Chondrocyte (in vitro differentiated cells): ENCODE results near the gene CAP2. TPM values are rescaled to one million over a fixed set of nuclear protein-coding genes. Genes with fewer than 3 reads are reported as not detected.
"Not testable (repeated sequence)": the region's sequence is repeated elsewhere in the genome, so short reads cannot be mapped to it uniquely, and the experiment has no call there.

Source experiments
- DNase-seq: peaks from one replicate; pipeline ENCODE4 v3.0.0; 2021; ENCODE audit warnings: mixed read lengths, low spot score
- H3K27ac Mint-ChIP-seq: one replicate; pipeline ENCODE4 v1.8.0; 2021; ENCODE audit warnings: mild to moderate bottlenecking, moderate library complexity, mixed read lengths; ENCODE audit not compliant: unreplicated experiment
- H3K27me3 Mint-ChIP-seq: 2 replicates; pipeline ENCODE4 v1.8.0; 2021; ENCODE audit warnings: low read depth, mixed read lengths
- H3K36me3 Mint-ChIP-seq: 2 replicates; pipeline ENCODE4 v1.8.0; 2021; ENCODE audit warnings: low read depth, mixed read lengths
- H3K4me1 Mint-ChIP-seq: 2 replicates; pipeline ENCODE4 v1.8.0; 2021; ENCODE audit warnings: low read depth, mild to moderate bottlenecking, mixed read lengths
- H3K4me3 Mint-ChIP-seq: one replicate; pipeline ENCODE4 v1.8.0; 2021; ENCODE audit warnings: mild to moderate bottlenecking, moderate library complexity, mixed read lengths; ENCODE audit not compliant: unreplicated experiment
- H3K9me3 Mint-ChIP-seq: 2 replicates; pipeline ENCODE4 v1.8.0; 2021; ENCODE audit warnings: low read depth, mixed read lengths
- total RNA-seq: library from RNA; stranded (reverse); gene quantifications from 3 replicates; pipeline ENCODE4 v1.2.1, GENCODE V29; 2021
- TF ChIP-seq, protein P1 (sequence below): fragments of 200-600 bp; sonication (generic); IDR thresholded peaks from 2 replicates; pipeline ENCODE4 v1.5.0; 2021; ENCODE audit warnings: antibody characterized with exemption, mild to moderate bottlenecking, moderate library complexity

Gene CAP2
- total RNA-seq, 1 donor from 2014 or later = 90.4 TPM

GRCh38 chr6:17396256-17396655, 2.9 kb downstream of the CAP2 start:
- H3K27me3 Mint-ChIP-seq = no peaks in the 10 kb centered on the region
- TF ChIP-seq, protein P1, sequence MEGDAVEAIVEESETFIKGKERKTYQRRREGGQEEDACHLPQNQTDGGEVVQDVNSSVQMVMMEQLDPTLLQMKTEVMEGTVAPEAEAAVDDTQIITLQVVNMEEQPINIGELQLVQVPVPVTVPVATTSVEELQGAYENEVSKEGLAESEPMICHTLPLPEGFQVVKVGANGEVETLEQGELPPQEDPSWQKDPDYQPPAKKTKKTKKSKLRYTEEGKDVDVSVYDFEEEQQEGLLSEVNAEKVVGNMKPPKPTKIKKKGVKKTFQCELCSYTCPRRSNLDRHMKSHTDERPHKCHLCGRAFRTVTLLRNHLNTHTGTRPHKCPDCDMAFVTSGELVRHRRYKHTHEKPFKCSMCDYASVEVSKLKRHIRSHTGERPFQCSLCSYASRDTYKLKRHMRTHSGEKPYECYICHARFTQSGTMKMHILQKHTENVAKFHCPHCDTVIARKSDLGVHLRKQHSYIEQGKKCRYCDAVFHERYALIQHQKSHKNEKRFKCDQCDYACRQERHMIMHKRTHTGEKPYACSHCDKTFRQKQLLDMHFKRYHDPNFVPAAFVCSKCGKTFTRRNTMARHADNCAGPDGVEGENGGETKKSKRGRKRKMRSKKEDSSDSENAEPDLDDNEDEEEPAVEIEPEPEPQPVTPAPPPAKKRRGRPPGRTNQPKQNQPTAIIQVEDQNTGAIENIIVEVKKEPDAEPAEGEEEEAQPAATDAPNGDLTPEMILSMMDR = no peak
- H3K36me3 Mint-ChIP-seq = peaks cover 9% of the 10 kb centered on the region
- H3K9me3 Mint-ChIP-seq = peaks cover 5% of the 10 kb centered on the region
- H3K27ac Mint-ChIP-seq = peak overlapping the region; percentile 38
- peaks cover 51% of the 10 kb centered on the region for H3K4me1 Mint-ChIP-seq
- no peak overlapping the region for H3K4me3 Mint-ChIP-seq
- no peak for DNase-seq

- Mint-ChIP-seq H3K9me3 (peaks cover 5% of the 10 kb centered on the region), H3K27me3 (no peaks in the 10 kb centered on the region), H3K4me1 (peaks cover 39% of the 10 kb centered on the region), H3K36me3 (peaks cover 11% of the 10 kb centered on the region), H3K27ac (peak overlapping the region; percentile 49), H3K4me3 (no peak overlapping the region)
- DNase-seq = no peak
- TF ChIP-seq, protein P1 = no peak
Measured at GRCh38 chr6:17397764-17398194, 4.4 kb downstream of the CAP2 start.

DNA sequence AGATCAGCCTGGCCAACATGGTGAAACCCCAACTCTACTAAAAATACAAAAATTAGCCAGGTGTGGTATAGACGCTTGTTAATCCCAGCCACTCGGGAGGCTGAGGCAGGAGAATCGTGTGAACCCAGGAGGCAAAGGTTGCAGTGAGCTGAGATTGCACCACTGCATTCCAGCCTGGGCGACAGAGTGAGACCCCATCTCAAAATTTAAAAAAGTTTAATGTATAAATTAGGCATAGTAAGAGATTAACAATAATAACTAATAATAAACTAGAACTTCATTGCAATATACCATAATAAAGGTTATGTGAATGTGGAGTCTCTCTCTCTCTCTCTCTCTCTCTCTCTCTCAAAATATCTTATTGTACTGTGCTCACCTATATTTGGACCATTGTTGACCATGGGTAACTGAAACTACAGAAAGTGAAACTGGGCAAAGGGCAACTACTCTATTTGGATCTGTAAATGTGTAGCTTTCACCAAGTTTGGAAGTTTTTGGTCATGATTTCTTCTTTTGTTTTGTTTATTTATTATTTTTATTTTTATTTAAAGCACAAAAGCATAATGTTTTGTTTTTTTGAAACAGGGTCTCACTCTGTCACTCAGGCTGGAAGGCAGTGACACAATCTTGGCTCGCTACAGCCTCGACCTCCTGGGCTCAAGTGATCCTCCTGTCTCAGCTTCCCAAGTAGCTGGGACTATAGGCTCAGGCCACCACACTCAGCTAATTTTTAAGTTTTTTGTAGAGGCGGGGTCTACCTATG, 12.0 kb downstream of the CAP2 start:
- H3K27ac Mint-ChIP-seq, H3K9me3 Mint-ChIP-seq, H3K4me3 Mint-ChIP-seq, H3K27me3 Mint-ChIP-seq, DNase-seq: not testable (repeated sequence)
- H3K36me3 Mint-ChIP-seq = peaks cover 12% of the 10 kb centered on the region
- peaks cover 43% of the 10 kb centered on the region for H3K4me1 Mint-ChIP-seq

DNA sequence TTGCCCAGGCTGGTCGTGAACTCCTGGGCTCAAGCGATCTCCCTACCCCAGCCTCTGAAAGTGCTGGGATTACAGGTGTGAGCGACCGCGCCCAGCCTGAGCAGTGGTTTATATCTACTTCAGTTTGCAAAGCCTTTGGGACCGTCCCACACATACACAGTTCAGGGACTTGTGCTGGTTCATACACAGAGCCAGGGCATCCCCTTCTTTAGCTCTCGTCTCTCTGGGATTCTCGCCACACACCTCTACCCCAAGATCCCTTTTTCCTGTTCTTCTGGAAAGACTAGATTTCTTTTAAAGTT, 12.5 kb downstream of the CAP2 start:
- no peaks in the 10 kb centered on the region for H3K9me3 Mint-ChIP-seq
- peaks cover 13% of the 10 kb centered on the region for H3K36me3 Mint-ChIP-seq
- no peak for DNase-seq
- H3K4me3 Mint-ChIP-seq = no peak overlapping the region
- TF ChIP-seq, protein P1 = no peak
- H3K4me1 Mint-ChIP-seq = peaks cover 43% of the 10 kb centered on the region
- no peaks in the 10 kb centered on the region for H3K27me3 Mint-ChIP-seq
- peak overlapping the region; percentile 60 for H3K27ac Mint-ChIP-seq

DNA sequence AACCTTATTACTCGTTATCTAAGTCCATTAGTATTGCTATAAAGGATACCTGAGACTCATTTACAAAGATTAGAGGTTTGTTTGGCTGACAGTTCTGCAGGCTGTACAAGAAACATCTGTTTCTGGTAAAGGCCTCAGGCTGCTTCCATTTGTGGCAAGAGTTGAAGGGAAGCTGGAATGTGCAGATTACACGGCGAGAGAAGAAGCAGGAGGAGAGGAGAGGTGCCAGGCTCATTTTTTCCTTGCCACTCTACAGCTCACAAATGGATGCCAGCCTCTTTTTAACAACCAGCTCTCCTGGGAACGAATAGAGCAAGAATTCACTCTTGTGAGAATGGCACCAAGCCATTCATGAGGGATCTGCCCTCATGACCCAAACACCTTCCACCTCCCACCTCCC, 14.7 kb downstream of the CAP2 start:
- Mint-ChIP-seq H3K27me3 (no peaks in the 10 kb centered on the region), H3K4me3 (no peak overlapping the region), H3K27ac (peak overlapping the region; percentile 39), H3K4me1 (peaks cover 64% of the 10 kb centered on the region), H3K36me3 (peaks cover 12% of the 10 kb centered on the region), H3K9me3 (peaks cover 2% of the 10 kb centered on the region)
- TF ChIP-seq, protein P1 = no peak
- DNase-seq = no peak

DNA sequence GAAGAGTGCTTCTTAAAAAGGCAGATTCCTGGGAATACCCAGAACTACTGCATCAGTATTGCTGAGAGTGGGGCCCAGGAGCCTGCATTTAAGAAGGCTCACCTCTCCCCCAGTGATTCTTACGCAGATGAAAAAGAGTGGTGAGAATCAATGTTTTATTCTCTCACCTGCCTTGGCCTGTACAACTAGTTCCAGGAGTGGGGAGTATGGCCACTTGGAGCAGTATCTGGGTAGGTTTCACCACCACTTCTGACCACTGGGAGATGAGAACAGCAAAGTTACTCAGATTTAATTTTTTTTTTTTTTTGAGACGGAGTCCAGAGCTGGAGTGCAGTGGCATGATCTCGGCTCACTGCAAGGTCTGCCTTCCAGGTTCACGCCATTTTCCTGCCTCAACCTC, 16.9 kb downstream of the CAP2 start:
- Mint-ChIP-seq H3K36me3 (peaks cover 12% of the 10 kb centered on the region), H3K4me1 (peaks cover 75% of the 10 kb centered on the region), H3K4me3 (no peak overlapping the region), H3K27me3 (no peaks in the 10 kb centered on the region), H3K27ac (no peak overlapping the region), H3K9me3 (peaks cover 2% of the 10 kb centered on the region)
- DNase-seq = no peak
- TF ChIP-seq, protein P1 = no peak
